Neural crest cell (in vitro differentiated cells): ENCODE measurements around the gene SPANXA2. TPM values are rescaled to one million over a fixed set of nuclear protein-coding genes. Genes with fewer than 3 reads are reported as not detected.
"Not testable (repeated sequence)": the region's sequence is repeated elsewhere in the genome, so short reads cannot be mapped to it uniquely, and the experiment has no call there.

ENCODE experiments used
- DNase-seq: peaks from one replicate; pipeline ENCODE4 v3.0.0; 2021; ENCODE audit warnings: low read depth, mixed read lengths, low spot score
- H3K27ac Mint-ChIP-seq: one replicate; pipeline ENCODE4 v1.8.0; 2021; ENCODE audit warnings: mild to moderate bottlenecking, mixed read lengths; ENCODE audit not compliant: unreplicated experiment
- H3K27me3 Mint-ChIP-seq: 2 replicates; pipeline ENCODE4 v1.8.0; 2021; ENCODE audit warnings: low read depth, mild to moderate bottlenecking, mixed read lengths
- H3K36me3 Mint-ChIP-seq: 2 replicates; pipeline ENCODE4 v1.8.0; 2021; ENCODE audit warnings: low read depth, mild to moderate bottlenecking, mixed read lengths
- H3K4me1 Mint-ChIP-seq: 2 replicates; pipeline ENCODE4 v1.8.0; 2021; ENCODE audit warnings: mixed read lengths
- H3K4me3 Mint-ChIP-seq: one replicate; pipeline ENCODE4 v1.8.0; 2021; ENCODE audit warnings: mild to moderate bottlenecking, mixed read lengths
- H3K9me3 Mint-ChIP-seq: 2 replicates; pipeline ENCODE4 v1.8.0; 2021; ENCODE audit warnings: mixed read lengths
- long read RNA-seq: library from polyadenylated mRNA; unstranded; transcript quantifications from one replicate; pipeline ENCODE4 v2.0.0, GENCODE V29; 2020
- total RNA-seq: library from RNA; stranded (reverse); gene quantifications from 2 replicates; pipeline ENCODE4 v1.2.1, GENCODE V29; 2021
- TF ChIP-seq, protein P1 (sequence below): fragments of 200-600 bp; sonication (generic); conservative IDR thresholded peaks from 2 replicates; pipeline ENCODE4 v1.5.0; 2021; ENCODE audit warnings: antibody characterized with exemption, mild to moderate bottlenecking

Gene SPANXA2
- total RNA-seq, result not detected in 2 replicates
- long read RNA-seq, result 0 reads

GRCh38 chrX:141589408-141589807 lies at the start of gene SPANXA2:
Gene SPANXA2 (plus strand): TSS chrX:141589708. CDS start chrX:141589768, 60 bp downstream.
- not testable (repeated sequence) for H3K36me3 Mint-ChIP-seq, H3K9me3 Mint-ChIP-seq, H3K27me3 Mint-ChIP-seq, DNase-seq, H3K4me3 Mint-ChIP-seq, H3K27ac Mint-ChIP-seq, H3K4me1 Mint-ChIP-seq

- not testable (repeated sequence) for H3K36me3 Mint-ChIP-seq, H3K4me1 Mint-ChIP-seq, DNase-seq, H3K4me3 Mint-ChIP-seq, H3K27me3 Mint-ChIP-seq, H3K9me3 Mint-ChIP-seq, H3K27ac Mint-ChIP-seq
Measured at GRCh38 chrX:141542551-141542950, 47.0 kb upstream of the SPANXA2 start.

- H3K27ac Mint-ChIP-seq, DNase-seq, H3K36me3 Mint-ChIP-seq, H3K27me3 Mint-ChIP-seq, H3K4me1 Mint-ChIP-seq, H3K4me3 Mint-ChIP-seq, H3K9me3 Mint-ChIP-seq: not testable (repeated sequence)
Measured at GRCh38 chrX:141584638-141585037, 4.9 kb upstream of the SPANXA2 start, which contains the start of gene SPANXA1. Gene SPANXA1 (minus strand): TSS chrX:141584738. CDS start chrX:141584678, 60 bp downstream.

DNA sequence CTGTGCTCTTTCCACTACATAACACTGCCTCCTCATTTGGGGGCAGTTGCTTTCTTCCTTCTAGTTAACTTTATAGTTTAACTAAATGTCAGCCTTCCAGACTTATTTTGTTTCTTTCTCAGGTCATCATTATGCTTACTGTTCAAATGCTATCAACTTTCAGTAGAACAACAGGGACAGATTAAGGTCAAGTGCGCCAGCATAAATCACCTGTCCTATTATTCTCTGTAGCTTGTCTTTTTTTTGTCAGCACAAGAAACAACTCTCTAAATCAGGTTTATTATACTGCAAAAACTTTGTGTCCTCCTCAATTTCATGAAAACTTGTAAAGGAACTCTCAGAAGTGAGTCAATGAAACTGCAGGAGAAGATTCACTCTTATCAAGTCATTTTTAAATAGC lies 19.6 kb downstream of the SPANXA2 start:
- H3K4me1 Mint-ChIP-seq, result no peaks in the 10 kb centered on the region
- TF ChIP-seq, protein P1, sequence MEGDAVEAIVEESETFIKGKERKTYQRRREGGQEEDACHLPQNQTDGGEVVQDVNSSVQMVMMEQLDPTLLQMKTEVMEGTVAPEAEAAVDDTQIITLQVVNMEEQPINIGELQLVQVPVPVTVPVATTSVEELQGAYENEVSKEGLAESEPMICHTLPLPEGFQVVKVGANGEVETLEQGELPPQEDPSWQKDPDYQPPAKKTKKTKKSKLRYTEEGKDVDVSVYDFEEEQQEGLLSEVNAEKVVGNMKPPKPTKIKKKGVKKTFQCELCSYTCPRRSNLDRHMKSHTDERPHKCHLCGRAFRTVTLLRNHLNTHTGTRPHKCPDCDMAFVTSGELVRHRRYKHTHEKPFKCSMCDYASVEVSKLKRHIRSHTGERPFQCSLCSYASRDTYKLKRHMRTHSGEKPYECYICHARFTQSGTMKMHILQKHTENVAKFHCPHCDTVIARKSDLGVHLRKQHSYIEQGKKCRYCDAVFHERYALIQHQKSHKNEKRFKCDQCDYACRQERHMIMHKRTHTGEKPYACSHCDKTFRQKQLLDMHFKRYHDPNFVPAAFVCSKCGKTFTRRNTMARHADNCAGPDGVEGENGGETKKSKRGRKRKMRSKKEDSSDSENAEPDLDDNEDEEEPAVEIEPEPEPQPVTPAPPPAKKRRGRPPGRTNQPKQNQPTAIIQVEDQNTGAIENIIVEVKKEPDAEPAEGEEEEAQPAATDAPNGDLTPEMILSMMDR, result no peak
- no peak for DNase-seq
- no peaks in the 10 kb centered on the region for H3K36me3 Mint-ChIP-seq
- H3K27me3 Mint-ChIP-seq, result peaks cover 4% of the 10 kb centered on the region
- no peak overlapping the region for H3K4me3 Mint-ChIP-seq
- H3K9me3 Mint-ChIP-seq, result peaks cover 9% of the 10 kb centered on the region
- no peak overlapping the region for H3K27ac Mint-ChIP-seq

- H3K4me3 Mint-ChIP-seq, result no peak overlapping the region
- DNase-seq, result no peak
- no peak overlapping the region for H3K27ac Mint-ChIP-seq
- H3K36me3 Mint-ChIP-seq, result no peaks in the 10 kb centered on the region
- H3K4me1 Mint-ChIP-seq, result peaks cover 8% of the 10 kb centered on the region
- peaks cover 8% of the 10 kb centered on the region for H3K27me3 Mint-ChIP-seq
- H3K9me3 Mint-ChIP-seq, result peaks cover 10% of the 10 kb centered on the region
- TF ChIP-seq, protein P1, result no peak
Measured at GRCh38 chrX:141619336-141619735, 29.8 kb downstream of the SPANXA2 start.

- DNase-seq, result no peak
- Mint-ChIP-seq H3K9me3 (peaks cover 21% of the 10 kb centered on the region), H3K27ac (no peak overlapping the region), H3K36me3 (peaks cover 2% of the 10 kb centered on the region), H3K4me1 (no peaks in the 10 kb centered on the region), H3K4me3 (no peak overlapping the region), H3K27me3 (no peaks in the 10 kb centered on the region)
- TF ChIP-seq, protein P1, result no peak
Measured at GRCh38 chrX:141632124-141632523, 42.6 kb downstream of the SPANXA2 start.

- Mint-ChIP-seq H3K4me1 (no peaks in the 10 kb centered on the region), H3K9me3 (peaks cover 11% of the 10 kb centered on the region), H3K27ac (no peak overlapping the region), H3K27me3 (no peaks in the 10 kb centered on the region), H3K36me3 (peaks cover 7% of the 10 kb centered on the region), H3K4me3 (no peak overlapping the region)
- TF ChIP-seq, protein P1, result no peak
- DNase-seq, result no peak
Measured at GRCh38 chrX:141638550-141638949, 49.0 kb downstream of the SPANXA2 start.

Other genes with a start within 250 kb of the SPANXA2 start
- gene SPANXA1, start 5.0 kb upstream of the SPANXA2 start, total RNA-seq, result not detected in 2 replicates
- gene SPANXD, start 109.0 kb downstream of the SPANXA2 start, total RNA-seq, result not detected in 2 replicates
- not detected in 2 replicates for gene MAGEC3, start 248.6 kb downstream of the SPANXA2 start, total RNA-seq